HEK293 (cell line): ENCODE data around the gene RNF111.
"Not testable (repeated sequence)": the region's sequence is repeated elsewhere in the genome, so short reads cannot be mapped to it uniquely, and the experiment has no call there.

Experiments
- CTCF ChIA-PET: fragments of 350-600 bp; formaldehyde crosslinking; extraction: SDS; loops from one replicate; lab custom pipeline; 2021; ENCODE audit warnings: antibody characterized with exemption; lab: Yijun Ruan, JAX
- POLR2A ChIA-PET: fragments of 300-600 bp; formaldehyde crosslinking; extraction: SDS; loops from one replicate; lab custom pipeline; 2020; ENCODE audit warnings: antibody characterized with exemption, inconsistent platforms; lab: Yijun Ruan, JAX
- H3K27ac ChIP-seq: fragments of 200-500 bp; sonication (Bioruptor generic); 2 replicates; pipeline ENCODE4 v1.5.1; 2014; ENCODE audit warnings: low read depth, low read length, control low read depth, inconsistent platforms; ENCODE audit errors: extremely low read depth
- H3K36me3 ChIP-seq, 2 experiments: fragments of 200-500 bp in 1 of 2; sonication (Bioruptor generic) in 1 of 2; 1 replicate in 1 of 2; 2 replicates in 1 of 2; pipeline ENCODE4 v1.5.1; 2014 to 2017; ENCODE audit warnings: inconsistent platforms in 2 of 2, low read length in 2 of 2; ENCODE audit not compliant: control insufficient read depth in 2 of 2, insufficient read depth in 1 of 2
- H3K4me1 ChIP-seq: fragments of 200-500 bp; sonication (Bioruptor generic); 2 replicates; pipeline ENCODE4 v1.5.1; 2014; ENCODE audit warnings: mild to moderate bottlenecking, low read length, inconsistent platforms; ENCODE audit not compliant: control insufficient read depth, insufficient read depth
- H3K4me3 ChIP-seq: 2 replicates; pipeline ENCODE4 v1.5.1; 2011; ENCODE audit warnings: low read depth, mild to moderate bottlenecking, control low read depth, low read length, moderate library complexity
- H3K9me3 ChIP-seq: fragments of 200-500 bp; sonication (Bioruptor generic); 2 replicates; pipeline ENCODE4 v1.5.1; 2014; ENCODE audit warnings: low read depth, low read length, inconsistent platforms; ENCODE audit not compliant: control insufficient read depth, insufficient read depth
- HOXC10 ChIP-seq: sonication (generic); formaldehyde crosslinking; IDR thresholded peaks from 2 replicates; pipeline ENCODE4 v1.8.1; 2023; ENCODE audit warnings: mild to moderate bottlenecking, missing genetic modification reagents
- HOXD13 ChIP-seq: sonication (generic); formaldehyde crosslinking; IDR thresholded peaks from 2 replicates; pipeline ENCODE4 v1.8.0; 2022; ENCODE audit warnings: missing genetic modification reagents, borderline replicate concordance
- KLF9 ChIP-seq: fragments of 450-650 bp; formaldehyde crosslinking; IDR thresholded peaks from 2 replicates; pipeline ENCODE4 v1.5.1; 2016; ENCODE audit warnings: missing biosample characterization, missing genetic modification characterization, low read depth
- SCRT2 ChIP-seq: fragments of 450-650 bp; formaldehyde crosslinking; IDR thresholded peaks from 2 replicates; pipeline ENCODE4 v1.5.1; 2016; ENCODE audit warnings: missing biosample characterization, missing genetic modification characterization
- ZFHX2 ChIP-seq: fragments of 450-650 bp; formaldehyde crosslinking; conservative IDR thresholded peaks from 2 replicates; pipeline ENCODE4 v1.5.1; 2016; ENCODE audit warnings: missing biosample characterization, missing genetic modification characterization
- ZNF114 ChIP-seq: fragments of 450-650 bp; formaldehyde crosslinking; IDR thresholded peaks from 2 replicates; pipeline ENCODE4 v1.5.0; 2017; ENCODE audit warnings: missing biosample characterization, missing genetic modification characterization
- ZNF146 ChIP-seq: fragments of 450-650 bp; formaldehyde crosslinking; IDR thresholded peaks from 2 replicates; pipeline ENCODE4 v1.5.1; 2016; ENCODE audit warnings: missing biosample characterization, missing genetic modification characterization
- ZNF266 ChIP-seq: fragments of 450-650 bp; formaldehyde crosslinking; IDR thresholded peaks from 2 replicates; pipeline ENCODE4 v1.5.1; 2016; ENCODE audit warnings: missing biosample characterization, missing genetic modification characterization, low read depth
- ZNF660 ChIP-seq: fragments of 450-650 bp; IDR thresholded peaks from 2 replicates; pipeline ENCODE4 v1.5.1; 2018; ENCODE audit warnings: missing biosample characterization, mild to moderate bottlenecking, missing genetic modification characterization
- ZNF76 ChIP-seq: fragments of 450-650 bp; formaldehyde crosslinking; IDR thresholded peaks from 2 replicates; pipeline ENCODE4; 2016; ENCODE audit warnings: low read depth, missing biosample characterization, missing genetic modification characterization, borderline replicate concordance
- ZNF776 ChIP-seq: fragments of 450-650 bp; formaldehyde crosslinking; IDR thresholded peaks from 2 replicates; pipeline ENCODE4 v1.5.0; 2017; ENCODE audit warnings: missing biosample characterization, missing genetic modification characterization, borderline replicate concordance
- ZNF843 ChIP-seq: fragments of 450-650 bp; formaldehyde crosslinking; IDR thresholded peaks from 2 replicates; pipeline ENCODE4 v1.5.1; 2016; ENCODE audit warnings: missing biosample characterization, missing genetic modification characterization
- ZXDB ChIP-seq: fragments of 450-650 bp; formaldehyde crosslinking; IDR thresholded peaks from 2 replicates; pipeline ENCODE4 v1.5.1; 2016; ENCODE audit warnings: missing biosample characterization, missing genetic modification characterization
- TF ChIP-seq, protein P1 (sequence below): fragments of 450-650 bp; formaldehyde crosslinking; IDR thresholded peaks from 2 replicates; pipeline ENCODE4 v1.5.1; 2016; ENCODE audit warnings: missing biosample characterization, missing genetic modification characterization
- TF ChIP-seq, protein P2 (sequence below): fragments of 450-650 bp; formaldehyde crosslinking; IDR thresholded peaks from 2 replicates; pipeline ENCODE4 v1.5.1; 2016; ENCODE audit warnings: missing biosample characterization, missing genetic modification characterization

The RNF111 gene

DNA sequence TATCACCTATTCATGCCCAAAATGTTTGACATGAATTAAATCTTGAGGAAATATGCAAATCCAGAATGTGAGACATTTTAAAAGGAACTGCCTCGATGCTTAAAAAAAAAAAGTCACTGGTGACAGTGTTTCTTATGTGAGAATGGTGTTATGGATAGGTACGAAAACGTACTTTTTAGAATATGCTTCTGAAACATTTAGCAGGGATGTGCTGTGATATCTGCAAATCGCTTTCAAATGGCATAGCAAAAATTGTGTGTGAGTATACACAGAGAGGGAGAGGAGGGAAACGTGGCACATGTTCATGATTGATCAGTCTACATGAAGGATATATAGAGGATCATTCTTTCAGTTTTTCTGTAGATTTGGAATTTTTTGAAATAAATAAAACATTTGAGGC, 133.5 kb downstream of the RNF111 start:
- Histone ChIP-seq H3K36me3 (peaks cover 28 to 86% of the 10 kb centered on the region in 2 experiments), H3K9me3 (no peaks in the 10 kb centered on the region), H3K4me3 (no peak overlapping the region), H3K27ac (no peak overlapping the region), H3K4me1 (no peaks in the 10 kb centered on the region)
- CTCF ChIA-PET: no interaction called here
- POLR2A ChIA-PET: no interaction called here
- TF ChIP-seq ZFHX2 (tag by site-specific recombination) (no peak), HOXD13 (CRISPR knock-in tag) (no peak), HOXC10 (CRISPR knock-in tag) (no peak), ZNF114 (no peak), ZNF660 (tag by site-specific recombination) (no peak), ZNF843 (tag by site-specific recombination) (no peak), SCRT2 (tag by site-specific recombination) (no peak)
- TF ChIP-seq, protein P1, sequence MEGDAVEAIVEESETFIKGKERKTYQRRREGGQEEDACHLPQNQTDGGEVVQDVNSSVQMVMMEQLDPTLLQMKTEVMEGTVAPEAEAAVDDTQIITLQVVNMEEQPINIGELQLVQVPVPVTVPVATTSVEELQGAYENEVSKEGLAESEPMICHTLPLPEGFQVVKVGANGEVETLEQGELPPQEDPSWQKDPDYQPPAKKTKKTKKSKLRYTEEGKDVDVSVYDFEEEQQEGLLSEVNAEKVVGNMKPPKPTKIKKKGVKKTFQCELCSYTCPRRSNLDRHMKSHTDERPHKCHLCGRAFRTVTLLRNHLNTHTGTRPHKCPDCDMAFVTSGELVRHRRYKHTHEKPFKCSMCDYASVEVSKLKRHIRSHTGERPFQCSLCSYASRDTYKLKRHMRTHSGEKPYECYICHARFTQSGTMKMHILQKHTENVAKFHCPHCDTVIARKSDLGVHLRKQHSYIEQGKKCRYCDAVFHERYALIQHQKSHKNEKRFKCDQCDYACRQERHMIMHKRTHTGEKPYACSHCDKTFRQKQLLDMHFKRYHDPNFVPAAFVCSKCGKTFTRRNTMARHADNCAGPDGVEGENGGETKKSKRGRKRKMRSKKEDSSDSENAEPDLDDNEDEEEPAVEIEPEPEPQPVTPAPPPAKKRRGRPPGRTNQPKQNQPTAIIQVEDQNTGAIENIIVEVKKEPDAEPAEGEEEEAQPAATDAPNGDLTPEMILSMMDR (tag by site-specific recombination): no peak
- TF ChIP-seq, all 188 proteins: peak for 0

DNA sequence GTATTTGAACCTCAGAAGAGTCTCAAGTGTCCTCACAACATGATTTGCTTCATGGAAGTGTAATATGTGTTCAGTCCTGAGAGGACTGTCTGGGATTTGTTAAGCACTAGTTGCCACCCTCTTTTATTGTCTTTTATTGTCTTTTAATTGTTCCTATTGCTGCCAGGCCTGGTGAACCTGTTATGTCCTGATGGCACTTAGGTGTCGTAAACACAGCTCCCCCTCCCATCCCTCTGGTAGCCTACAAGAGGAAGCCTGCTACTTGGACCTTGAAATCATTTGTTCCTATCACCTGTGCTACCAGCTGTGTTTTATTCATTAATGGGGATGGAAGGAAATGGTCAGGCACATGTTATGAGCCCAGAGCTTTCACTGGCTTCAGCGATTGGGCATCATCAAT, 136.8 kb downstream of the RNF111 start:
- Histone ChIP-seq H3K27ac (no peak overlapping the region), H3K9me3 (no peaks in the 10 kb centered on the region), H3K4me1 (no peaks in the 10 kb centered on the region), H3K4me3 (no peak overlapping the region), H3K36me3 (peaks cover 11 to 72% of the 10 kb centered on the region in 2 experiments; a peak in 2 of 3 replicates)
- TF ChIP-seq KLF9 (tag by site-specific recombination) (no peak), ZNF266 (no peak), ZNF776 (no peak), ZNF843 (tag by site-specific recombination) (no peak), ZNF76 (tag by site-specific recombination) (no peak), ZXDB (tag by site-specific recombination) (no peak)
- CTCF ChIA-PET: interaction anchor here (0.6 kb wide), 1 partner anchor 405 kb away, joined by 4 read pairs; no protein-coding TSS in a partner anchor
- POLR2A ChIA-PET: no interaction called here

DNA sequence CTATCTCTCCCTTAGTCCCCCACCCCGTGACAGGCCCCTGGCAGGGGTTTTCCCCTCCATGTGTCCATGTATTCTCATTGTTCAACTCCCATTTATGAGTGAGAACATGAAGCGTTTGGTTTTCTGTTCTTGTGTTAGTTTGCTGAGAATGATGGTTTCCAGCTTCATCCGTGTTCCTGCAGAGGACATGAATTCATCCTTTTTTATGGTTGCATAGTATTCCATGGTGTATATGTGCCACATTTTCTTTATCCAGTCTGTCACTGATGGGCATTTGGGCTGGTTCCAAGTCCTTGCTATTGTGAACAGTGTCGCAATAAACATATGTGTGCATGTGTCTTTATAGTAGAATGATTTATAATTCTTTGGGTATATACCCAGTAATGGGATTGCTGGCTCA, 138.2 kb downstream of the RNF111 start:
- not testable (repeated sequence) for H3K9me3 ChIP-seq
- TF ChIP-seq ZNF146 (tag by site-specific recombination): peak; percentile 91
- TF ChIP-seq, protein P2, sequence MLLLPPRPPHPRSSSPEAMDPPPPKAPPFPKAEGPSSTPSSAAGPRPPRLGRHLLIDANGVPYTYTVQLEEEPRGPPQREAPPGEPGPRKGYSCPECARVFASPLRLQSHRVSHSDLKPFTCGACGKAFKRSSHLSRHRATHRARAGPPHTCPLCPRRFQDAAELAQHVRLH: peak; percentile 27; the same call in 1 of the 2 replicates
- TF ChIP-seq, all 188 proteins: peak for 2; not testable (repeated sequence) for 186
- POLR2A ChIA-PET, H3K27ac ChIP-seq, H3K4me3 ChIP-seq, H3K4me1 ChIP-seq, CTCF ChIA-PET: not testable (repeated sequence)
- H3K36me3 ChIP-seq: peaks cover 9 to 70% of the 10 kb centered on the region in 2 experiments; a peak in 2 of 3 replicates

DNA sequence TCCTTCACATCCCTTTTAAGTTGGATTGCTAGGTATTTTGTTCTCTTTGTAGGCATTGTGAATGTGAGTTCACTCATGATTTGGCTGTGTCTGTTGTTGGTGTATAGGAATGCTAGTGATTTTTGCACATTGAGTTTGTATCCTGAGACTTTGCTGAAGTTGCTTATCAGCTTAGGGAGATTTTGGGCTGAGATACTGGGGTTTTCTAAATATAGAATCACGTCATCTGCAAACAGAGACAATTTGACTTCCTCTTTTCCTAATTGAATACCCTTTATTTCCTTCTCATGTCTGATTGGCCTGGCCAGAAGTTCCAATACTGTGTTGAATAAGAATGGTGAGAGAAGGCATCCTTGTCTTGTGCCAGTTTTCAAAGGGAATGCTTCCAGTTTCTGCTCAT, 139.8 kb downstream of the RNF111 start:
- CTCF ChIA-PET, H3K27ac ChIP-seq, H3K4me1 ChIP-seq, POLR2A ChIA-PET, H3K9me3 ChIP-seq, H3K4me3 ChIP-seq: not testable (repeated sequence)
- peaks cover 4 to 78% of the 10 kb centered on the region in 2 experiments; a peak in 2 of 3 replicates for H3K36me3 ChIP-seq
